ENCODE results near the gene HSF5. TPM values are rescaled to one million over a fixed set of nuclear protein-coding genes. Genes with fewer than 3 reads are reported as not detected.

Gene HSF5
- total RNA-seq, 1 donor from 2014 or later: not detected

DNA sequence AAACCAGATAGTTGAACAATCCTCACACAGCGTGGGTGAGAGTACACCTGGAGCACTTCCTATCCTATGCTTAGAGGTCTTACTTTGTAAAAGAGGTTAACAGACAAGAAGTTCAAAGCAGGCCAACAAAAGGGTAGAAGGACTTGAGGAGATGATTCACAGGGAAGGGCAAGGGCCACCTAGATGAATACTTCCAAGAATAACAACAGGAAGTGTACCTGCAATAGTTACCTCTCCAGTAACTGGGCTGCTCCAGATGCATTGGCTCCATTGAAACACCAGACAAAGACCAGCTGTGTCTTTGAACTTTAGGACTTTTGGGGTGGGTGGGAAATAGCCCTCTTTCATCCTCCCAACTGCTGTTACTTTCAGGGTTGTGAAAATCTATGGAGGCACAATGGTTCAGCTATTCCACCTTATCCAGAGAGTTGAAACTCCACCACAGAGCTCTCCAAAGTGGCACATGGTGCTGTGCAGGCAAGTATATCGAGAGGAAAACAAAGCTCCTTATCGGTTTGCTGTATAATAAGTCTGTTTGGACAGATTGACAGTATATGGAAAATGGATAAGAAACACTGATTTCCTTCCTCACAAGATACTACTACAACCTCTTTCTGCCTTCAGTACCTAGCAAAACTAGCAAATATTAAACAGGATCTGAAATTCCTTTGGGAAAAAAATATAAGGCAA, 93.5 kb downstream of the HSF5 start:
- Histone ChIP-seq H3K4me3 (no peak overlapping the region), H3K4me1 (peaks cover 14% of the 10 kb centered on the region), H3K4me2 (no peak overlapping the region), H3K9me3 (ENCODE audit: low read depth) (no peaks in the 10 kb centered on the region), H2AFZ (replicated peaks) (no peak overlapping the region), H3K27me3 (peaks cover 5% of the 10 kb centered on the region), H3K9ac (no peak overlapping the region), H3K36me3 (no peaks in the 10 kb centered on the region), H3K27ac (no peak overlapping the region), H4K20me1 (ENCODE audit: low read depth) (no peaks in the 10 kb centered on the region), H3F3A (ENCODE audit: low read depth) (no peaks in the 10 kb centered on the region), H3K79me2 (ENCODE audit: low read depth) (no peaks in the 10 kb centered on the region)
- Mint-ChIP-seq H3K4me3 (no peak overlapping the region), H3K36me3 (peaks cover 3% of the 10 kb centered on the region), H3K27ac (no peak overlapping the region), H3K9me3 (no peaks in the 10 kb centered on the region), H3K4me1 (peaks cover 40% of the 10 kb centered on the region), H3K27me3 (ENCODE audit: insufficient read depth, low read depth) (peaks cover 6% of the 10 kb centered on the region)
- no peak for DNase-seq (ENCODE audit: low spot score)
- TF ChIP-seq EZH2 (IDR thresholded peaks at IDR 0.05): no peak
- TF ChIP-seq EZH2phosphoT487 (IDR thresholded peaks at IDR 0.05): no peak
- TF ChIP-seq, protein P1, sequence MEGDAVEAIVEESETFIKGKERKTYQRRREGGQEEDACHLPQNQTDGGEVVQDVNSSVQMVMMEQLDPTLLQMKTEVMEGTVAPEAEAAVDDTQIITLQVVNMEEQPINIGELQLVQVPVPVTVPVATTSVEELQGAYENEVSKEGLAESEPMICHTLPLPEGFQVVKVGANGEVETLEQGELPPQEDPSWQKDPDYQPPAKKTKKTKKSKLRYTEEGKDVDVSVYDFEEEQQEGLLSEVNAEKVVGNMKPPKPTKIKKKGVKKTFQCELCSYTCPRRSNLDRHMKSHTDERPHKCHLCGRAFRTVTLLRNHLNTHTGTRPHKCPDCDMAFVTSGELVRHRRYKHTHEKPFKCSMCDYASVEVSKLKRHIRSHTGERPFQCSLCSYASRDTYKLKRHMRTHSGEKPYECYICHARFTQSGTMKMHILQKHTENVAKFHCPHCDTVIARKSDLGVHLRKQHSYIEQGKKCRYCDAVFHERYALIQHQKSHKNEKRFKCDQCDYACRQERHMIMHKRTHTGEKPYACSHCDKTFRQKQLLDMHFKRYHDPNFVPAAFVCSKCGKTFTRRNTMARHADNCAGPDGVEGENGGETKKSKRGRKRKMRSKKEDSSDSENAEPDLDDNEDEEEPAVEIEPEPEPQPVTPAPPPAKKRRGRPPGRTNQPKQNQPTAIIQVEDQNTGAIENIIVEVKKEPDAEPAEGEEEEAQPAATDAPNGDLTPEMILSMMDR (IDR thresholded peaks at IDR 0.05): no peak

DNA sequence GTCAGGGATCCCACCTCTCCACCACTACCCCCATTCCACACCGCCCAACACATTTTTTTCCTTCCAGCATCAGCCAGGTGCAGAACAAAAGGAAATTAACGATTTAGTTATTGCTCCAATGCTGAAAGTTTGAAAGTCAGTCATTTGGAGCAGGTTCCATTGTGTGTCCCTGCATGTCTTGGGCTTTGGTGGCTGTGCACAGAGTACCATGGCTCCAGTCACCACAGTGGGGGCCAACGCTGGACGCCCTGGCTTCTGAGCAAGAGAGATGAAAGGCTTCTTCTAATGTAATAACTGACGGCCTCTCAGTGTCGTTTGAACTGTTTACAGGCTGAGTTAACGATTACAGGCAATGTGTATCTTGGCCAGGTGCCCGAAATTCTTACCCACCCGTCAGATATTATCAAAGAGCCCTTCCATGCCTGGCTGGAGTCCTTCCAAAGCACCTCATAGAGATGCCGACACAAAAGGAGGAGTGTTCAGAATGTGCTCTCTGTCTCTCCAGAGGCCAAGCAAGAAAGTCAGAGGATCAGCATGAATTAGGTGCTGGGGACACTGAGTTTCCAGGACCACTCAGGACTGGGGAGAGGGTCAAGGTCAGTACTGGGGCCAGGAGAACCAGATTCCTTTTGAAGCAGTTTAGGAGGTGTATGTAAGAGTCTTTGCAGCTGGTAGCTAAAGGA, 96.8 kb downstream of the HSF5 start:
- no peaks in the 10 kb centered on the region for H3K9me3 ChIP-seq (ENCODE audit: low read depth)
- peaks cover 3% of the 10 kb centered on the region for H3K36me3 Mint-ChIP-seq
- H3K4me2 ChIP-seq: no peak overlapping the region
- H2AFZ ChIP-seq (replicated peaks): no peak overlapping the region
- H3K4me3 ChIP-seq: no peak overlapping the region
- peaks cover 27% of the 10 kb centered on the region for H3K4me1 Mint-ChIP-seq
- no peak overlapping the region for H3K27ac Mint-ChIP-seq
- H3K27me3 Mint-ChIP-seq (ENCODE audit: insufficient read depth, low read depth): peaks cover 6% of the 10 kb centered on the region
- H4K20me1 ChIP-seq (ENCODE audit: low read depth): no peaks in the 10 kb centered on the region
- H3K36me3 ChIP-seq: no peaks in the 10 kb centered on the region
- no peaks in the 10 kb centered on the region for H3F3A ChIP-seq (ENCODE audit: low read depth)
- DNase-seq (ENCODE audit: low spot score): no peak
- no peak overlapping the region for H3K4me3 Mint-ChIP-seq
- no peaks in the 10 kb centered on the region for H3K79me2 ChIP-seq (ENCODE audit: low read depth)
- no peaks in the 10 kb centered on the region for H3K27me3 ChIP-seq
- no peak overlapping the region for H3K9ac ChIP-seq
- H3K9me3 Mint-ChIP-seq: no peaks in the 10 kb centered on the region
- peaks cover 17% of the 10 kb centered on the region for H3K4me1 ChIP-seq
- H3K27ac ChIP-seq: no peak overlapping the region
- TF ChIP-seq EZH2 (IDR thresholded peaks at IDR 0.05) (no peak), EZH2phosphoT487 (IDR thresholded peaks at IDR 0.05) (no peak)
- TF ChIP-seq, protein P1 (IDR thresholded peaks at IDR 0.05): no peak

DNA sequence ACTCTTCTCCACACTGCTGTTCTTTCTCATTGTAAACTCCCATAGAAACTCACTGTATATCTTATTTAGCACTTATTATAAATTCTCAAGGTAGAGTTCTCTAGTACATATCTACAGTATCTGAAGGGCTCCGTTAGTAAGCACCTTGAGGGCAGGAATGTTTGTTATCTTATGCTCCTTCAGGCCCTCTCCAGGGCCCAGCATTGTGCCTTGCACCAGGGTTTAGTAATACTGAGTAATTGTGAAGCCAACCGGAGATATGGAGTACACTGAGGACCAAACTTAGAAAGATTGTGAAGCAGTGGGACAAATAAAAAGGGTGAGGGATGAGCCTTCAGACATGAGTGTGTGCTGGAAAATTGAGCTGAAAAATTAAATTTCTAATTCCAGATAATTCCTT, 97.3 kb downstream of the HSF5 start:
- Histone ChIP-seq H3K4me2 (no peak overlapping the region), H3K9ac (no peak overlapping the region), H3K4me1 (peaks cover 17% of the 10 kb centered on the region), H3K27ac (no peak overlapping the region), H3K4me3 (no peak overlapping the region), H3K27me3 (no peaks in the 10 kb centered on the region), H3F3A (ENCODE audit: low read depth) (no peaks in the 10 kb centered on the region), H2AFZ (replicated peaks) (no peak overlapping the region), H3K9me3 (ENCODE audit: low read depth) (no peaks in the 10 kb centered on the region), H4K20me1 (ENCODE audit: low read depth) (no peaks in the 10 kb centered on the region), H3K36me3 (no peaks in the 10 kb centered on the region), H3K79me2 (ENCODE audit: low read depth) (no peaks in the 10 kb centered on the region)
- Mint-ChIP-seq H3K4me1 (peaks cover 22% of the 10 kb centered on the region), H3K9me3 (no peaks in the 10 kb centered on the region), H3K27me3 (ENCODE audit: insufficient read depth, low read depth) (peaks cover 6% of the 10 kb centered on the region), H3K36me3 (peaks cover 3% of the 10 kb centered on the region), H3K27ac (no peak overlapping the region), H3K4me3 (no peak overlapping the region)
- TF ChIP-seq, protein P1 (IDR thresholded peaks at IDR 0.05): no peak
- TF ChIP-seq EZH2phosphoT487 (IDR thresholded peaks at IDR 0.05) (no peak), EZH2 (IDR thresholded peaks at IDR 0.05) (no peak)
- DNase-seq (ENCODE audit: low spot score): no peak

Measured in neural progenitor cell (in vitro differentiated cells).